ENCODE measurements around the gene AURKA.

The AURKA gene

DNA sequence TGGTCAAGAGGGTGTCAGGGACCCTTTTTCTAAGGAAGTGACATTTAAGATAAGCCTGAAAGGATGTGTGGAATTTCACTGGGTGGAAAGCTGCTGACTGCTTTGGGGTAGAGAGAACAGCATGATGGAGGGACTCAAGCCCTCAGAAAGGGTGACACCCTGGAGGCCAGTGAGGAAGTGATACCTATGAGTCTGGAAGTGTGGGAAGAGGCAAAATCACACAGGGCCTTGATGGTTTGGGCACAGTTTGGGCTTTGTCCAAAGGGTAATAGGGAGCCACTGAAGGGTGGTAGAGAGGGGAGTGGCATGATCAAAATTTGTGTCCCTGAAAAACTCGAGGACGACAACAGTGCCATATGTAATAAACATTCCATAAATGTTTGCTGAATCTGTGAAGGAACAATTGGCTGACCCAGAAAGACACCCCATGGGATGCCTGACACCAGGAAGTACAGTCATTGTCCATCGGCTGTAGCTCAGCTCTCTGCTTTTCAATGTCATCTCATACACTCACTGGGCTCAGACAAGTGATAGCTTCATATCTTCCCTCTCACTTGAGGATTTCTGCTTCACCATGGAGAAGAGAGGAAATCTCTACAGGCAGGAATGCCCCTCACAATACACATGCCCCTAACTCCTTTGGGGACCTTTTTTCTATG lies 41.3 kb upstream of the AURKA start:
- Histone ChIP-seq H3K4me3 (ENCODE audit: low read depth in 1 of 2, low read length in 2 of 2) (no peak overlapping the region), H2AFZ (ENCODE audit: low read depth, low read length) (no peak overlapping the region), H3K27ac (ENCODE audit: low read length) (no peak overlapping the region), H4K20me1 (ENCODE audit: insufficient read depth, low read length) (no peaks in the 10 kb centered on the region), H3K36me3 (ENCODE audit: insufficient read depth, low read length) (no peaks in the 10 kb centered on the region), H3K9me3 (ENCODE audit: insufficient read depth, low read length, severe bottlenecking) (no peaks in the 10 kb centered on the region), H3K79me2 (ENCODE audit: insufficient read depth, low read length) (no peaks in the 10 kb centered on the region), H3K4me2 (ENCODE audit: insufficient read depth, low read length) (no peak overlapping the region), H3K4me1 (ENCODE audit: insufficient read depth, low read length) (peaks cover 7% of the 10 kb centered on the region), H3K27me3 (ENCODE audit: insufficient read depth, low read length, poor library complexity) (no peaks in the 10 kb centered on the region), H3K9ac (ENCODE audit: low read depth, low read length) (no peak overlapping the region)
- DNase-seq (no peak), ATAC-seq (ENCODE audit: insufficient read depth, low read depth) (no peak)
- TF ChIP-seq, protein P1, sequence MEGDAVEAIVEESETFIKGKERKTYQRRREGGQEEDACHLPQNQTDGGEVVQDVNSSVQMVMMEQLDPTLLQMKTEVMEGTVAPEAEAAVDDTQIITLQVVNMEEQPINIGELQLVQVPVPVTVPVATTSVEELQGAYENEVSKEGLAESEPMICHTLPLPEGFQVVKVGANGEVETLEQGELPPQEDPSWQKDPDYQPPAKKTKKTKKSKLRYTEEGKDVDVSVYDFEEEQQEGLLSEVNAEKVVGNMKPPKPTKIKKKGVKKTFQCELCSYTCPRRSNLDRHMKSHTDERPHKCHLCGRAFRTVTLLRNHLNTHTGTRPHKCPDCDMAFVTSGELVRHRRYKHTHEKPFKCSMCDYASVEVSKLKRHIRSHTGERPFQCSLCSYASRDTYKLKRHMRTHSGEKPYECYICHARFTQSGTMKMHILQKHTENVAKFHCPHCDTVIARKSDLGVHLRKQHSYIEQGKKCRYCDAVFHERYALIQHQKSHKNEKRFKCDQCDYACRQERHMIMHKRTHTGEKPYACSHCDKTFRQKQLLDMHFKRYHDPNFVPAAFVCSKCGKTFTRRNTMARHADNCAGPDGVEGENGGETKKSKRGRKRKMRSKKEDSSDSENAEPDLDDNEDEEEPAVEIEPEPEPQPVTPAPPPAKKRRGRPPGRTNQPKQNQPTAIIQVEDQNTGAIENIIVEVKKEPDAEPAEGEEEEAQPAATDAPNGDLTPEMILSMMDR (IDR thresholded peaks at IDR 0.05; ENCODE audit: borderline replicate concordance, extremely low read depth, low read length, poor library complexity, severe bottlenecking): no peak
- no peak for TF ChIP-seq EZH2 (IDR thresholded peaks at IDR 0.05; ENCODE audit: borderline replicate concordance, low read depth, low read length, severe bottlenecking)

DNA sequence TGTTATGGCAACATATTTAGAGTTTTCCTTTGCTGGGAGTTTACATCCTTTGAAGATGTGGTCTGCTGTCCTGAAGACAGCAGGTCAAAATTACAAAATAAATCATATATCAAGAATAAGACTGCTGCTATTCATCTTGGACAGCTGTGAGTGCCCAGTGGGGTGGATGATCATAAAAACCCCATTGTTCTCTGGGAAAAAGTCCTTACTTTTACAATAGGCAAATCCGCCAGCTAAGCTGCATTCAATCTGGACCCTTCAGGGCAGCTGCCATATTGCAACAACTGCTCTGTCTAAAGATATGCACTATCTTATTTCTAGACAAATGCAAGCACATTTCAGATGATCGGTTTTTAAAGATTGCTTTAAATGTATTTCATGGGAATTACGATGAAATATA lies 39.5 kb upstream of the AURKA start:
- Histone ChIP-seq H2AFZ (ENCODE audit: low read depth, low read length) (no peak overlapping the region), H3K4me3 (ENCODE audit: low read depth in 1 of 2, low read length in 2 of 2) (no peak overlapping the region), H3K4me2 (ENCODE audit: insufficient read depth, low read length) (no peak overlapping the region), H3K36me3 (ENCODE audit: insufficient read depth, low read length) (no peaks in the 10 kb centered on the region), H3K79me2 (ENCODE audit: insufficient read depth, low read length) (no peaks in the 10 kb centered on the region), H3K27me3 (ENCODE audit: insufficient read depth, low read length, poor library complexity) (no peaks in the 10 kb centered on the region), H4K20me1 (ENCODE audit: insufficient read depth, low read length) (no peaks in the 10 kb centered on the region), H3K9me3 (ENCODE audit: insufficient read depth, low read length, severe bottlenecking) (no peaks in the 10 kb centered on the region), H3K4me1 (ENCODE audit: insufficient read depth, low read length) (peaks cover 7% of the 10 kb centered on the region), H3K27ac (ENCODE audit: low read length) (no peak overlapping the region), H3K9ac (ENCODE audit: low read depth, low read length) (no peak overlapping the region)
- no peak for DNase-seq
- TF ChIP-seq EZH2 (IDR thresholded peaks at IDR 0.05; ENCODE audit: borderline replicate concordance, low read depth, low read length, severe bottlenecking): no peak
- TF ChIP-seq, protein P1 (IDR thresholded peaks at IDR 0.05; ENCODE audit: borderline replicate concordance, extremely low read depth, low read length, poor library complexity, severe bottlenecking): no peak
- ATAC-seq (ENCODE audit: insufficient read depth, low read depth): no peak

DNA sequence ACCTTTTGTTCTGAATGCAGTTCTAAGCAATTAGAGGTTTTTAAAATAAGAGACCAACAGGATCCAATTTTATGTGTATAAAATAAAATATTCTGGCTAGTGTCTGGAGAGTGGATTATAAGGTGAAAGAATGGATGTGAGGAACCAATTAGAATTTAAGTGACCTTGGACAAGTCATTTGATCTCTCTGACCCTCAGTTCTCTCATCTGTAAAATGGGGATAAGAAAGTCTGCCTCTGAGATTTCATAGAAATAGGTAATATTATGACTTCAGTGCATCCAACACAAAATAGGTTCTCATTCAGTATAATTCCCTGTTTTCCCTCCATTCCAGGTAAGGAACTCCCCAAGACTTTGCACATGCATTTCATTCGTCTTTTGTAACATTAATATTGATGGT lies 38.9 kb upstream of the AURKA start:
- Histone ChIP-seq H3K27me3 (ENCODE audit: insufficient read depth, low read length, poor library complexity) (no peaks in the 10 kb centered on the region), H3K36me3 (ENCODE audit: insufficient read depth, low read length) (no peaks in the 10 kb centered on the region)

More for the DNA sequence above, 38.9 kb upstream of the AURKA start:
- Histone ChIP-seq H3K9me3 (ENCODE audit: insufficient read depth, low read length, severe bottlenecking) (no peaks in the 10 kb centered on the region), H3K4me3 (ENCODE audit: low read depth in 1 of 2, low read length in 2 of 2) (no peak overlapping the region), H4K20me1 (ENCODE audit: insufficient read depth, low read length) (no peaks in the 10 kb centered on the region), H3K4me2 (ENCODE audit: insufficient read depth, low read length) (no peak overlapping the region), H3K9ac (ENCODE audit: low read depth, low read length) (no peak overlapping the region), H3K4me1 (ENCODE audit: insufficient read depth, low read length) (peaks cover 7% of the 10 kb centered on the region), H3K27ac (ENCODE audit: low read length) (no peak overlapping the region), H3K79me2 (ENCODE audit: insufficient read depth, low read length) (no peaks in the 10 kb centered on the region), H2AFZ (ENCODE audit: low read depth, low read length) (no peak overlapping the region)
- no peak for TF ChIP-seq EZH2 (IDR thresholded peaks at IDR 0.05; ENCODE audit: borderline replicate concordance, low read depth, low read length, severe bottlenecking)
- TF ChIP-seq, protein P1 (IDR thresholded peaks at IDR 0.05; ENCODE audit: borderline replicate concordance, extremely low read depth, low read length, poor library complexity, severe bottlenecking): no peak
- ATAC-seq (ENCODE audit: insufficient read depth, low read depth) (no peak), DNase-seq (no peak)

Data from DND-41 (cell line).